ENCODE data around the gene HTRA3.

The HTRA3 gene

DNA sequence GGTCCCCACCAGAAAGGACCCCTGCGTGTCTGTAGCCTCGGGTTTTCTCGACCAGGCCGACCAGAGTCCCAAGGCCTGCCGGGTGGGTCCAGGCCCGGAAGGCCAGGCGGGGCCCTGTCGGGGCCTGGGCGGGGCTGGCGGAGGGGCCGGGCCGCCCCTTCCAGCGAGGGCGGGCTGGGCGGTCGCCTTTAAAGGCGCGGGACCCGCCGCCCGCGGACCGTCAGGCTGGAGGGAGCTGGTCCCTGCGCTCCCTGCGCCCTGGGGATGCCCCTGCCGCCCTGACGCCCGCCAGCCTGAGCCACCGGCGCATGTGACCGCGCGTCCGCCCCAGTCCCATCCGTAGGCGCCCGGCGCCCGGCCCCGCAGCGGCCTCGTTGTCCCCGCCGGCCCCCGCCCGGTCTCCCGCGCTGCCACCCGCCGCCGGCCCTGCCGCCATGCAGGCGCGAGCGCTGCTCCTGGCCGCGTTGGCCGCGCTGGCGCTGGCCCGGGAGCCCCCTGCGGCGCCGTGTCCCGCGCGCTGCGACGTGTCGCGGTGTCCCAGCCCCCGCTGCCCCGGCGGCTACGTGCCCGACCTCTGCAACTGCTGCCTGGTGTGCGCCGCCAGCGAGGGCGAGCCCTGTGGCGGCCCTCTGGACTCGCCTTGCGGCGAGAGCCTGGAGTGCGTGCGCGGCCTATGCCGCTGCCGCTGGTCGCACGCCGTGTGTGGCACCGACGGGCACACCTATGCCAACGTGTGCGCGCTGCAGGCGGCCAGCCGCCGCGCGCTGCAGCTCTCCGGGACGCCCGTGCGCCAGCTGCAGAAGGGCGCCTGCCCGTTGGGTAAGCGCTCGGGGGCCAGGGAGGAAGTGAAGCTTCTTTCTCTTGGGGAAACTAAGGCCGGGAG is at the start of gene HTRA3:
Gene HTRA3, plus strand, starts transcription at position 220 of the 883 bp plus-strand sequence. Its CDS starts 215 bp downstream, at position 435.
- Histone ChIP-seq H3K9me3 (ENCODE audit: low read length) (no peaks in the 10 kb centered on the region), H3K27ac (ENCODE audit: low read depth, low read length) (peak within 1 kb of the TSS; percentile 41), H3K9ac (ENCODE audit: low read length) (no peak within 1 kb of the TSS), H3K27me3 (ENCODE audit: control insufficient read depth in 1 of 2, insufficient read depth in 2 of 2, low read length in 2 of 2) (no peaks in the 10 kb centered on the region), H3K36me3 (ENCODE audit: insufficient read depth, low read length) (no peaks in the 10 kb centered on the region), H3K4me3 (ENCODE audit: low read depth in 1 of 2, low read length in 2 of 2) (peak within 1 kb of the TSS; percentile 50 to 56), H3K4me1 (ENCODE audit: insufficient read depth, low read length) (peaks cover 65% of the 10 kb centered on the region)

DNA sequence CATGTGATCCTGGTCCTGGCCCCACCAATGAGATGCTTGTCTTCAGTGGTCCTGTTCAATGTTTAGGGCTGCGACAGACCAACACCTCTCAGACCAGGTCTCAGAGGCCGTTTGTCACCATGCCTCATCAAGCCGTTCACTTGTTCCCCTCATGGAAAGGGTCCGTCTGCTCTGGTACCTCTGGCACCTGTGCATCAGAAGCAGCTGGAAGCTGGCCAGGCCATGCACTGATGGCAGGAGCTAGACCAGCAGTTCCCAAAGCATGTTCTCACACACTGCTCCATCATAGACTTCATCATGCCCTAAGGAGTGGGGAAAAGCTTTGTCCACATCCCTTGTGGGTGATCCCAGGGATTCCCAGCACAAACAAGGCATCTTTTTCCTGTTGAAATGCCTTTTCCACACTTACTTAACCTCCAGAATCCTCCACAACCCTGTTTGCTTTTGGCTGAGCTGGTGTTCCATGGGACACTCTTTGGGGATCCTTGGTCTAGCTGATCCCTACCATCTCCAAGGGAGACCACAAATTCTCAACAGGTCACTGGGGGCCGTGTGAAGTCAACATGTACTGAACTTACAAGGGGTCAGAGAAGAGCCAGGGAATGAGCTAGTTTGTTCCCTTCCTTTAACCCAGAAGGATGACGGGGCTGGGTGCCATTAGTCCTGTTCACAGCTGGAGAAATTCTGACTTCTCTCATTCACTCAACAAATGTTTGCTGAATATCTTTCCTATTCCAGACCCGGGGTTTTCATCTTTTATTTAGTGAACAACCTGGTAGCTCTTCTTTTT is 48.7 kb upstream of the HTRA3 start:
- Histone ChIP-seq H3K4me3 (ENCODE audit: low read depth in 1 of 2, low read length in 2 of 2) (no peak overlapping the region), H3K9ac (ENCODE audit: low read length) (no peak overlapping the region), H3K27ac (ENCODE audit: low read depth, low read length) (no peak overlapping the region), H3K9me3 (ENCODE audit: low read length) (no peaks in the 10 kb centered on the region), H3K4me1 (ENCODE audit: insufficient read depth, low read length) (no peaks in the 10 kb centered on the region), H3K27me3 (ENCODE audit: control insufficient read depth in 1 of 2, insufficient read depth in 2 of 2, low read length in 2 of 2) (no peaks in the 10 kb centered on the region), H3K36me3 (ENCODE audit: insufficient read depth, low read length) (peaks cover 3% of the 10 kb centered on the region)

DNA sequence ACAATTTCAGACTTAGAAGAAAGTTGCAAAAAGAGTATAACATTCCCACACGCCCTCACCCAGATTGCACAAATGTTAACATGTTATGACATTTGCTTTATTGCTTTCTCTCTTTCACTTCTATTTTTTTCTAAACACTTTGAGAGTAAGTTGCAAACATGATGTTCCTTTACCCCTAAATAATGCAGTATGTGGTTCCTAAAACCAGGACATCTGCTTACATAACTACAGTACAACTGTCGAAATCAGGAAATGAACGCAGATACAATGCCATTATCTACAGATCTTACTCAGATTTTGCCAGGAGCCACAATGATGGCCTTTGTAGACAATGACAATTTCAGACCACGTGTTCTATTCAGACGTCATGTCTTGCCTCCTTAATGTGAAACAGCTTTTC is 48.1 kb upstream of the HTRA3 start:
- Histone ChIP-seq H3K27me3 (ENCODE audit: control insufficient read depth in 1 of 2, insufficient read depth in 2 of 2, low read length in 2 of 2) (no peaks in the 10 kb centered on the region), H3K9me3 (ENCODE audit: low read length) (no peaks in the 10 kb centered on the region), H3K4me1 (ENCODE audit: insufficient read depth, low read length) (no peaks in the 10 kb centered on the region), H3K4me3 (ENCODE audit: low read depth in 1 of 2, low read length in 2 of 2) (no peak overlapping the region), H3K27ac (ENCODE audit: low read depth, low read length) (no peak overlapping the region), H3K9ac (ENCODE audit: low read length) (no peak overlapping the region), H3K36me3 (ENCODE audit: insufficient read depth, low read length) (peaks cover 3% of the 10 kb centered on the region)

DNA sequence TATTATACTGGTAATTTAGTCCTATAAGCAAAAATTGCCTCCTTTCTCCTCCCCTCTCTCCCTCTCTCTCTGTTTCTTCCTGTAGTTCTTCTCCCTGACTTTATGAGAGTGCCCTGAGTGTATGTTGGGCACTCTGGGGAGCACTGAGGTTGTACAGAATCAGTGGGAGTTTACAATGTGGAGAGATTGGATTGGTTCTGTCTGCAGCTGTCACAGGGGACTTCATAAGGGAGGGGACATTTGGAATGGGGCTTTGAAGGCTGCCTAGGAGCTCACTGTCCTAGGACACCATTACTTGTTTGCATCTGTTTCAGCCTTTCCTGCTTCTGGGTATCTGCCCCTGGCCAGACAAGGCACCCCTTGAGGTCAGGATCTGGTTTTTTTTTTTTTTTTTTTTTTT is 47.6 kb upstream of the HTRA3 start:
- Histone ChIP-seq H3K27me3 (ENCODE audit: control insufficient read depth in 1 of 2, insufficient read depth in 2 of 2, low read length in 2 of 2) (no peaks in the 10 kb centered on the region), H3K27ac (ENCODE audit: low read depth, low read length) (no peak overlapping the region), H3K4me3 (ENCODE audit: low read depth in 1 of 2, low read length in 2 of 2) (no peak overlapping the region), H3K9ac (ENCODE audit: low read length) (no peak overlapping the region), H3K4me1 (ENCODE audit: insufficient read depth, low read length) (no peaks in the 10 kb centered on the region), H3K36me3 (ENCODE audit: insufficient read depth, low read length) (peaks cover 3% of the 10 kb centered on the region), H3K9me3 (ENCODE audit: low read length) (no peaks in the 10 kb centered on the region)

DNA sequence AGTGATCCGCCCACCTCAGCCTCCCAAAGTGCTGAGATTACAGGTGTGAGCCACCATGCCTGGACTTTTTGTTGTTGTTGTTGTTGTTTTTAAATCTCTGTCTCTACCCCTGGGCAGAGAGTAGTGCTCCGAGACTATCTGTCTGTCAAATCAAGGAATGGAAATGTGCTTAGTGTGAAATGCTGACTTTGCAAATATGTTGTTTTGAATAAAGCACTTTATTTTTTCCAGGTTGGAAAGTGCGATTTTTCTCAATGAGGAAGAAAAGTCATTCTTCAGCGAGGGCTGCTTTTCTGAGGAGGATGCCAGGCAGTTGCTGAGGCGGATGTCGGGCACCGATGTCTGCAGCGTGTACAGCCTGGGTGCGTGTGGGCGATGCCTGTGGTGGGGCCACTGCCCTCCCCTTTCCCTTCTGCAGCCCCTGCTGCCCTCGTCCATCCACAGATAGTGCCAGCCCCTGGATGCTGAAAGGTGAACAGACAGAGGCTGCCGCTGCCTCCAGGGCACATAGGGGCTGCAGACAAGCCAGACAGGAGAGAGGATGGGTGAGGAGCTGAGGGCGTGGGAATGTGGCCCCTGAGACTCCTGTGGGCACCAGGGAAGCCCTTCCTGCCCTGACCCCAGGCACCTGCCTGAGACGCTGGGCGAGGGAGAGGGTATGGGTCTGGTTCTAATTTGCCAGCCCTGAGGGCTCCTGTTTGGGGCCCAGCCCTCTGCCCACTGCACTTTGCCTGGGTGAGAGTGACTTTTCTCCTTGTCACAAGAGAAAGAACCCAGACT is 46.8 kb upstream of the HTRA3 start:
- Histone ChIP-seq H3K36me3 (ENCODE audit: insufficient read depth, low read length) (peaks cover 3% of the 10 kb centered on the region), H3K9ac (ENCODE audit: low read length) (no peak overlapping the region), H3K27me3 (ENCODE audit: control insufficient read depth in 1 of 2, insufficient read depth in 2 of 2, low read length in 2 of 2) (no peaks in the 10 kb centered on the region), H3K4me1 (ENCODE audit: insufficient read depth, low read length) (no peaks in the 10 kb centered on the region), H3K9me3 (ENCODE audit: low read length) (no peaks in the 10 kb centered on the region), H3K4me3 (ENCODE audit: low read depth in 1 of 2, low read length in 2 of 2) (no peak overlapping the region), H3K27ac (ENCODE audit: low read depth, low read length) (no peak overlapping the region)

DNA sequence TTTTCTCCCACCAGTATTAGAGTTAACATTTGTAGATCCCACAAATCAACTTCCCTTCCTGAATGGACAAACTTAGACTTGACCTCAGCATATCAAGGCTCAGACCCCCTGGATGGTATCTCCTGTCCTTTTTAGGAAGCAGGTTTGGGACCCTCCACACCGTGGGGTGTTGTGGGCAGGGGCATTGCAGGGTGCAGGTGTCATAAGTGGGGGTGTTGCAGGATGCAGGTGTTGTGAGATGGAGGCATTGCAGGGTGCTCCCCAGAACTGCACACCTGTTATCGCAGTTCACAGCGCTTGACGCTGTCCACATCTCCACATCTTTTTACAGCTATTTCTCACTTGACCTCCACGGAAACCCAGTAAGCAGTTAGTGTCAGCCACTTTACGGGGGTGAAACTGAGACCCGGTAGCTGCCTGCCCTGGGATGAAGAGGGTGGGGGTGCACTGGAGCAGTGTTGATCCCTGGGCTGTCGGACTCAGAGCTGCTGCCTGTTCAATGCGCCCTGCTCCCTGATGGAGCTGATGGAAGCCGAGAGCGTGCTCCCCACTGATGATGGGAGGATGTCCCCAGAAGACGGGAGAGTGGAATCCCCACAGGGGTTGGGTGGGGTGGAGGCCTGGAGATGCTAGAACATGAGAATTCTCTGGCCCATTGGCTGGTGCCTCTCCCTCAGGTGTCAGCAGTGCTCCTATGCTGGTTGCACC is 45.1 kb upstream of the HTRA3 start:
- no peaks in the 10 kb centered on the region for H3K27me3 ChIP-seq (ENCODE audit: control insufficient read depth in 1 of 2, insufficient read depth in 2 of 2, low read length in 2 of 2)

DNA sequence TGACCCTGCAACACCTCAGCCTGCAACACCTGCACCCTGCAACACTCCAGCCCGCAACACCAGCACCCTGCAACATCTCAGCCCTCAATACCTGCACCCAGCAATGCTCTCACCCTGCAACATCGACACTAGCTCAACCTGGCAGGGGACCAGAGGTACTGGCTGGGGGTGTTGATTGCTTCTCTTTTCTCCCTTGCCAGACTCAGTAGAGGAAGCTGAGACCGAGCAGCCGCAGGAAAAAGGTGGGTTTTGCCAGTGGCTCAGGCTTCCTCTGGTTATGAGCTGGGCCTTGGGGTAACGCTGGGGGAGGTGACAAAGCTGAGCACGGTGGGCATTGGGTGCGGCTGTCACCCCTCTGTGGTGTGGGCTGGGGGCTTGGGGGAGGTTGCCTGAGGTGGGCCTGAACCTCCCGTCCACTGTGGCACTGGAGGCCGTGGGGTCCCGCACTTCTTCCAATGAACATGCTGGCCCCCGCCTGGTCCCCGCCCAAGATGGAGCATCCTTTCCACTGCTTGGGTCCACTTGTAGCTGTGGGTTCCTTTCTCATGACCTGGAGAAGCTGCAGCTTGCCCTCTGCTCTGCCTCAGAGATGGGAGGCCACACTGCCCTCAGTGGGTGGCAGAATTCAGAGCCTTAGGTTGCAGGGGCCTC is 44.5 kb upstream of the HTRA3 start:
- peaks cover 8% of the 10 kb centered on the region for H3K4me1 ChIP-seq (ENCODE audit: insufficient read depth, low read length)
- no peaks in the 10 kb centered on the region for H3K9me3 ChIP-seq (ENCODE audit: low read length)
- H3K4me3 ChIP-seq (ENCODE audit: low read depth in 1 of 2, low read length in 2 of 2) = no peak overlapping the region
- peaks cover 3% of the 10 kb centered on the region for H3K36me3 ChIP-seq (ENCODE audit: insufficient read depth, low read length)
- H3K9ac ChIP-seq (ENCODE audit: low read length) = no peak overlapping the region
- H3K27ac ChIP-seq (ENCODE audit: low read depth, low read length) = no peak overlapping the region
- H3K27me3 ChIP-seq (ENCODE audit: control insufficient read depth in 1 of 2, insufficient read depth in 2 of 2, low read length in 2 of 2) = no peaks in the 10 kb centered on the region

More for the DNA sequence above, 45.1 kb upstream of the HTRA3 start:
- H3K4me3 ChIP-seq (ENCODE audit: low read depth in 1 of 2, low read length in 2 of 2) = no peak overlapping the region
- no peaks in the 10 kb centered on the region for H3K9me3 ChIP-seq (ENCODE audit: low read length)
- peaks cover 8% of the 10 kb centered on the region for H3K4me1 ChIP-seq (ENCODE audit: insufficient read depth, low read length)
- peaks cover 3% of the 10 kb centered on the region for H3K36me3 ChIP-seq (ENCODE audit: insufficient read depth, low read length)
- H3K9ac ChIP-seq (ENCODE audit: low read length) = no peak overlapping the region
- H3K27ac ChIP-seq (ENCODE audit: low read depth, low read length) = no peak overlapping the region

DNA sequence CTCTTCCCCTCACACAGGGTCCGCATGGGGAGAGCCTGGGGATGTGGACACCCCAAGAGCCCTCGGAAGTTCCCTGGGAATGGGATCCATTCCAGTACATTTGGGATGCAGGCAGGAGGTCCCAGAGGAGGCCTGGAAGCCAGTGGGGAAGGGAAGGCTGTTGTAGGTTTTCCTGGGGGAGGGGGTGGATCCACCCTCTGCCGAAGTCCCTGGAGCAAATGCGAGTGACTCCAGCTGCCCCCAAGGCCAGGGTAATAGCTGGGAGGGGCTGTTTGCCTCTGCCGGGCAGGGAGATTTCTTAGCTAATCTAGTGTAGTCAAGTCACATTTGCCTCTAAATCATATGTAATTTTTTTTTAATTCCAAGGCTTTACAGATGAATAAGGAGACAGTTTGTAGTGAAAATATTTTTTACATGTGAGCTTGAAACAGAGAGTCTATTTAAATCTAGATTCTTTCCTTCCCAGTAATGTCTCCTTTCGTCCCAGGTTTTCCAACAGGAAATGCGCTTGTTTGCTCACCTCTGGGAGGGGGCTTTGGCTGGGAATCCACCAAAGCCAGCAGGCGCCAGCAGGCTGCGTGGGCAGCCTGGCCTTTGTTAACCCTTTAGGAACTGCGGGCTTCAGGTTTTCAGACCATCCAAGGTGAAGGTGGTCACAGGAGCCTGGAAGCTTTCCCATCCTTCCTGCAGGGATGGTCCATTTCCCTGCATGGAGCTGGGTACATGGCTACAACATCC is 43.7 kb upstream of the HTRA3 start:
- H3K4me1 ChIP-seq (ENCODE audit: insufficient read depth, low read length) = peaks cover 8% of the 10 kb centered on the region
- no peak overlapping the region for H3K4me3 ChIP-seq (ENCODE audit: low read depth in 1 of 2, low read length in 2 of 2)

DNA sequence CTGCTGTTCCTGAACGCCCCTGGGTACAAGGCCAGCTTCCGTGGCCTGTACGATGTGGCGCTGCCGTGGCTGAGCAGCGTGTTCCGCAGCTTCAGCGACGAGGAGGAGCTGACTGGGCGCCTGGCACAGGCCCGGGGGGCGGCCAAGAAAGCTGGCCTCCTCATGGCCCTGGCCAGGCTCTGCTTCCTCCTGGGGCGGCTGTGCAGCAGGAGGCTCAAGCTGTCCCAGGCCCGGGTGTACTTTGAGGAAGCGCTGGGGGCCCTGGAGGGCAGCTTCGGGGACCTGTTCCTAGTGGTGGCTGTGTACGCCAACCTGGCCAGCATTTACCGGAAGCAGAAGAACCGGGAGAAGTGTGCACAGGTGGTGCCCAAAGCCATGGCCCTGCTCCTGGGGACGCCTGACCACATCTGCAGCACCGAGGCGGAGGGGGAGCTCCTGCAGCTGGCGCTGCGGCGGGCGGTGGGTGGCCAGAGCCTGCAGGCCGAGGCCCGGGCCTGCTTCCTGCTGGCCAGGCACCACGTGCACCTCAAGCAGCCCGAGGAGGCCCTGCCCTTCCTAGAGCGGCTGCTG is 42.3 kb upstream of the HTRA3 start:
- Histone ChIP-seq H3K27ac (ENCODE audit: low read depth, low read length) (no peak overlapping the region), H3K36me3 (ENCODE audit: insufficient read depth, low read length) (no peaks in the 10 kb centered on the region), H3K27me3 (ENCODE audit: control insufficient read depth in 1 of 2, insufficient read depth in 2 of 2, low read length in 2 of 2) (no peaks in the 10 kb centered on the region)

More for the DNA sequence above, 43.7 kb upstream of the HTRA3 start:
- no peaks in the 10 kb centered on the region for H3K9me3 ChIP-seq (ENCODE audit: low read length)
- no peaks in the 10 kb centered on the region for H3K36me3 ChIP-seq (ENCODE audit: insufficient read depth, low read length)
- no peak overlapping the region for H3K9ac ChIP-seq (ENCODE audit: low read length)
- H3K27me3 ChIP-seq (ENCODE audit: control insufficient read depth in 1 of 2, insufficient read depth in 2 of 2, low read length in 2 of 2) = no peaks in the 10 kb centered on the region
- no peak overlapping the region for H3K27ac ChIP-seq (ENCODE audit: low read depth, low read length)

More for the DNA sequence above, 42.3 kb upstream of the HTRA3 start:
- no peak overlapping the region for H3K9ac ChIP-seq (ENCODE audit: low read length)
- H3K9me3 ChIP-seq (ENCODE audit: low read length) = no peaks in the 10 kb centered on the region
- H3K4me3 ChIP-seq (ENCODE audit: low read depth in 1 of 2, low read length in 2 of 2) = no peak overlapping the region
- peaks cover 8% of the 10 kb centered on the region for H3K4me1 ChIP-seq (ENCODE audit: insufficient read depth, low read length)

Measured in muscle layer of colon (tissue), 2 donors.